HCT116 (cell line): ENCODE measurements around the gene AADACL2. TPM values are rescaled to one million over a fixed set of nuclear protein-coding genes. Genes with fewer than 3 reads are reported as not detected.

Experiments
- ATAC-seq: fragments of 200-7000 bp; cut with Tn5 transposase; 2 replicates; pipeline ENCODE4 v1.9.1; 2020; ENCODE audit warnings: mild to moderate bottlenecking, moderate library complexity
- BruUV-seq: library from RNA; stranded (reverse); fragments of 400-500 nt; replicated peaks from 2 replicates; lab custom pipeline; 2021; lab: Mats Ljungman, UMichigan
- CTCF ChIA-PET: fragments of 300-600 bp; sonication (Branson Sonifier 250); formaldehyde crosslinking; loops from one replicate; lab custom pipeline; 2021; ENCODE audit warnings: antibody characterized with exemption; lab: Charles Lee
- POLR2A ChIA-PET: fragments of 300-600, 350-600 bp; sonication (Branson Sonifier 250); formaldehyde crosslinking; loops from one replicate; lab custom pipeline; 2021; ENCODE audit warnings: antibody characterized with exemption; lab: Charles Lee
- RAD21 ChIA-PET, 2 experiments: fragments of 300-600 bp; sonication (Branson Sonifier 250); formaldehyde crosslinking; loops; one replicate each; lab custom pipeline; 2023; ENCODE audit warnings: low total read pairs in 2 of 2; ENCODE audit not compliant: uncharacterized antibody in 2 of 2, unreplicated experiment in 2 of 2, low non-redundant PET in 1 of 2; lab: Charles Lee
- DNase-seq: peaks from one replicate; pipeline ENCODE4 v3.0.0-alpha.2; 2010; ENCODE audit warnings: low read depth, low spot score
- H2AFZ ChIP-seq: fragments of 200-600 bp; shearing (Covaris generic), sonication (generic); 2 replicates; pipeline ENCODE4 v1.6.1; 2017; ENCODE audit warnings: low read depth, mixed run types, mixed read lengths, antibody characterized with exemption, low read length; ENCODE audit not compliant: poor library complexity, severe bottlenecking
- H3K27ac ChIP-seq: 2 replicates; pipeline ENCODE4 v1.5.1; 2012; ENCODE audit warnings: low read depth, low read length
- H3K27me3 ChIP-seq: fragments of 200-600 bp; sonication (generic); 2 replicates; pipeline ENCODE4 v1.6.1; 2016; ENCODE audit warnings: mixed run types, low read length, mixed read lengths; ENCODE audit not compliant: insufficient read depth
- H3K36me3 ChIP-seq, 2 experiments: fragments of 200-500 bp in 1 of 2; fragments of 200-600 bp in 1 of 2; sonication (Bioruptor generic) in 1 of 2; sonication (generic) in 1 of 2; 2 replicates each; pipeline versions ENCODE4 v1.5.1 to v1.6.1; 2014 to 2016; ENCODE audit warnings: low read length in 2 of 2, inconsistent platforms in 1 of 2, mixed read lengths in 1 of 2, mixed run types in 1 of 2; ENCODE audit not compliant: insufficient read depth in 2 of 2, control insufficient read depth in 1 of 2
- H3K4me1 ChIP-seq, 2 experiments: fragments of 200-600 bp in 1 of 2; sonication (generic) in 1 of 2; 2 replicates each; pipeline versions ENCODE4 v1.5.1 to v1.6.1; 2012 to 2017; ENCODE audit warnings: low read length in 2 of 2, inconsistent platforms in 1 of 2, mild to moderate bottlenecking in 1 of 2, mixed read lengths in 1 of 2, mixed run types in 1 of 2, moderate library complexity in 1 of 2; ENCODE audit not compliant: insufficient read depth in 2 of 2, control insufficient read depth in 1 of 2
- H3K4me2 ChIP-seq: fragments of 200-600 bp; sonication (generic); 2 replicates; pipeline ENCODE4 v1.6.1; 2017; ENCODE audit warnings: mixed run types, low read length, mixed read lengths
- H3K4me3 ChIP-seq, 2 experiments: fragments of 200-600 bp in 1 of 2; sonication (generic) in 1 of 2; replicated peaks in 1 of 2; 2 replicates each; pipeline ENCODE4 v1.5.1; 2011 to 2016; ENCODE audit warnings: low read length in 2 of 2, control low read depth in 1 of 2, low read depth in 1 of 2, mild to moderate bottlenecking in 1 of 2, mixed read lengths in 1 of 2, mixed run types in 1 of 2
- H3K79me2 ChIP-seq: fragments of 200-600 bp; sonication (generic); 2 replicates; pipeline ENCODE4 v1.6.1; 2017; ENCODE audit warnings: mild to moderate bottlenecking, mixed run types, low read length, moderate library complexity, mixed read lengths; ENCODE audit not compliant: insufficient read depth
- H3K9ac ChIP-seq: fragments of 200-600 bp; sonication (generic); 2 replicates; pipeline ENCODE4 v1.6.1; 2016; ENCODE audit warnings: low read length, mixed read lengths
- H3K9me2 ChIP-seq: fragments of 200-600 bp; sonication (generic), shearing (Covaris generic); 2 replicates; pipeline ENCODE4 v1.6.1; 2017; ENCODE audit warnings: mixed run types, mild to moderate bottlenecking, moderate library complexity; ENCODE audit not compliant: insufficient read depth
- H3K9me3 ChIP-seq, 2 experiments: fragments of 200-500 bp in 1 of 2; fragments of 200-600 bp in 1 of 2; sonication (Bioruptor generic) in 1 of 2; sonication (generic) in 1 of 2; 2 replicates each; pipeline ENCODE4 v1.6.1; 2014 to 2017; ENCODE audit warnings: low read length in 2 of 2, mixed read lengths in 2 of 2, inconsistent platforms in 1 of 2, low read depth in 1 of 2, mild to moderate bottlenecking in 1 of 2, mixed run types in 1 of 2, moderate library complexity in 1 of 2; ENCODE audit not compliant: control insufficient read depth in 1 of 2, insufficient read depth in 1 of 2
- H4K20me1 ChIP-seq: fragments of 200-600 bp; sonication (generic), shearing (Covaris generic); 2 replicates; pipeline ENCODE4 v1.6.1; 2017; ENCODE audit warnings: mixed run types, mild to moderate bottlenecking, moderate library complexity; ENCODE audit not compliant: insufficient read depth
- CBX3 ChIP-seq: IDR thresholded peaks from 2 replicates; pipeline ENCODE4 v1.6.1; 2012; ENCODE audit warnings: low read depth
- CEBPB ChIP-seq: IDR thresholded peaks from 2 replicates; pipeline ENCODE4 v1.6.1; 2012; ENCODE audit warnings: low read depth
- EGR1 ChIP-seq: IDR thresholded peaks from 2 replicates; pipeline ENCODE4 v1.6.1; 2012; ENCODE audit warnings: low read depth
- EZH2 ChIP-seq: fragments of 200-600 bp; sonication (generic); IDR thresholded peaks from 2 replicates; pipeline ENCODE4 v1.6.1; 2017; ENCODE audit warnings: antibody characterized with exemption, mixed run types
- EZH2phosphoT487 ChIP-seq: fragments of 200-600 bp; IDR thresholded peaks from 2 replicates; pipeline ENCODE4 v1.6.1; 2018; ENCODE audit warnings: antibody characterized with exemption, borderline replicate concordance
- MAX ChIP-seq: IDR thresholded peaks from 2 replicates; pipeline ENCODE4 v1.6.1; 2012
- POLR2A ChIP-seq: IDR thresholded peaks from 2 replicates; pipeline ENCODE4 v1.7.0; 2011; ENCODE audit warnings: borderline replicate concordance; ENCODE audit not compliant: insufficient read depth, insufficient read length; ENCODE audit errors: extremely low read depth
- POLR2AphosphoS5 ChIP-seq: IDR thresholded peaks from 2 replicates; pipeline ENCODE4 v1.6.1; 2011; ENCODE audit warnings: mild to moderate bottlenecking, low read depth, low read length, moderate library complexity
- RAD21 ChIP-seq: IDR thresholded peaks from 2 replicates; pipeline ENCODE4 v1.6.1; 2012; ENCODE audit warnings: low read depth, mild to moderate bottlenecking
- REST ChIP-seq: IDR thresholded peaks from 2 replicates; pipeline ENCODE4 v1.6.1; 2012; ENCODE audit warnings: low read depth
- SIN3A ChIP-seq: IDR thresholded peaks from 2 replicates; pipeline ENCODE4 v1.6.1; 2012; ENCODE audit warnings: low read depth
- SP1 ChIP-seq: IDR thresholded peaks from 2 replicates; pipeline ENCODE4 v1.6.1; 2012; ENCODE audit warnings: low read depth
- SRF ChIP-seq: IDR thresholded peaks from 2 replicates; pipeline ENCODE4 v1.6.1; 2012; ENCODE audit warnings: low read depth
- TCF7L2 ChIP-seq: IDR thresholded peaks from 2 replicates; pipeline ENCODE4 v1.7.0; 2011; ENCODE audit warnings: borderline replicate concordance, inconsistent platforms; ENCODE audit not compliant: insufficient read depth, insufficient read length; ENCODE audit errors: extremely low read depth
- YY1 ChIP-seq: IDR thresholded peaks from 2 replicates; pipeline ENCODE4 v1.6.1; 2011; ENCODE audit warnings: low read length, low read depth, moderate library complexity, mild to moderate bottlenecking; ENCODE audit not compliant: insufficient replicate concordance; ENCODE audit errors: extremely low read depth
- ZFX ChIP-seq: fragments of 450-650 bp; IDR thresholded peaks from 2 replicates; pipeline ENCODE4 v1.6.1; 2017
- ZNF274 ChIP-seq: fragments of 200-500 bp; sonication (Bioruptor generic); IDR thresholded peaks from 2 replicates; pipeline ENCODE4 v1.6.1; 2014; ENCODE audit warnings: mild to moderate bottlenecking, low read depth, low read length, inconsistent platforms
- intact Hi-C: fragments of 100-400 bp; cut with micrococcal nuclease; formaldehyde crosslinking; loops from 2 replicates; pipeline ENCODE4 v1.10.0; 2022
- total RNA-seq: library from RNA; stranded (reverse); gene quantifications from one replicate; pipeline ENCODE4 v1.2.1, GENCODE V29; 2021; ENCODE audit not compliant: unreplicated experiment

Gene AADACL2
- total RNA-seq, 1 experiment from 2014 or later: not detected

- TF ChIP-seq REST (no peak), POLR2AphosphoS5 (no peak)
Observed at GRCh38 chr3:151765685-151766084, 32.0 kb downstream of the AADACL2 start (continued).

- RAD21 ChIA-PET: interaction anchor here in 1 of 2 experiments (0.5 kb wide), 1 partner anchor 439 kb away, joined by 3 read pairs; no protein-coding TSS in a partner anchor
- H3K4me2 ChIP-seq: peak overlapping the region; percentile 62
- TF ChIP-seq POLR2AphosphoS5 (peak; percentile 58; the same call in 1 of the 2 replicates), SIN3A (no peak), CEBPB (peak; percentile 41; the same call in 1 of the 2 replicates), RAD21 (0 out of 2 replicates have a peak, but pooled peaks have one; percentile 9), MAX (no peak), EGR1 (no peak), ZFX (no peak), SP1 (peak; percentile 76), SRF (no peak), ZNF274 (no peak), POLR2A (no peak), REST (no peak), EZH2 (no peak), EZH2phosphoT487 (no peak), CBX3 (0 out of 2 replicates have a peak, but pooled peaks have one; percentile 19), YY1 (no peak), TCF7L2 (no peak)
Observed at GRCh38 chr3:151766454-151766853, 32.7 kb downstream of the AADACL2 start.

More at GRCh38 chr3:151766454-151766853, 32.7 kb downstream of the AADACL2 start:
- CTCF ChIA-PET: no interaction called here
- POLR2A ChIA-PET: no interaction called here
- Histone ChIP-seq H3K4me1 (peaks cover 19 to 51% of the 10 kb centered on the region in 2 experiments), H4K20me1 (no peaks in the 10 kb centered on the region), H2AFZ (peak overlapping the region; percentile 84), H3K9me2 (no peaks in the 10 kb centered on the region), H3K36me3 (no peaks in the 10 kb centered on the region), H3K27me3 (no peaks in the 10 kb centered on the region), H3K9ac (peak overlapping the region; percentile 57), H3K4me3 (peak overlapping the region; percentile 45 to 49), H3K27ac (peak overlapping the region; percentile 62; the same call in 1 of the 2 replicates), H3K79me2 (peaks cover 43% of the 10 kb centered on the region), H3K9me3 (no peaks in the 10 kb centered on the region)
- intact Hi-C loops: no loop called here
- DNase-seq: peak; percentile 60
- no TSS peak for BruUV-seq
- ATAC-seq: peak; percentile 71
